GM23248 (cell line): ENCODE data around the gene TTLL1. TPM values are rescaled to one million over a fixed set of nuclear protein-coding genes. Genes with fewer than 3 reads are reported as not detected.
A peak's percentile ranks its signal among the peaks of the same experiment; 100 is the strongest.

Experiments
- DNase-seq: peaks from one replicate; pipeline ENCODE4 v3.0.0-alpha.2; 2015
- H2AFZ ChIP-seq: fragments of 200-600 bp; sonication (generic); 2 replicates; pipeline ENCODE4 v1.6.1; 2016; ENCODE audit warnings: antibody characterized with exemption
- H3F3A ChIP-seq: fragments of 200-600 bp; sonication (generic); 2 replicates; pipeline ENCODE4 v1.6.1; 2016; ENCODE audit warnings: mild to moderate bottlenecking, antibody characterized with exemption, mixed run types; ENCODE audit not compliant: insufficient read depth
- H3K27ac ChIP-seq: fragments of 200-600 bp; sonication (generic); 2 replicates; pipeline ENCODE4 v1.5.1; 2016; ENCODE audit warnings: mild to moderate bottlenecking
- H3K27me3 ChIP-seq: fragments of 200-600 bp; sonication (generic); replicated peaks from 2 replicates; pipeline ENCODE4 v1.6.1; 2016; ENCODE audit warnings: mild to moderate bottlenecking; ENCODE audit not compliant: insufficient read depth
- H3K36me3 ChIP-seq: fragments of 200-600 bp; sonication (generic); 2 replicates; pipeline ENCODE4 v1.6.1; 2016; ENCODE audit warnings: low read depth, mild to moderate bottlenecking
- H3K4me1 ChIP-seq: fragments of 200-600 bp; sonication (generic); 2 replicates; pipeline ENCODE4 v1.6.1; 2016; ENCODE audit warnings: mild to moderate bottlenecking; ENCODE audit not compliant: insufficient read depth
- H3K4me2 ChIP-seq: fragments of 200-600 bp; sonication (generic); one replicate; pipeline ENCODE4 v1.6.1; 2016; ENCODE audit warnings: mild to moderate bottlenecking; ENCODE audit not compliant: unreplicated experiment
- H3K4me3 ChIP-seq: fragments of 200-600 bp; sonication (generic); 2 replicates; pipeline ENCODE4 v1.5.1; 2016; ENCODE audit warnings: mild to moderate bottlenecking
- H3K79me2 ChIP-seq: fragments of 200-600 bp; sonication (generic); 2 replicates; pipeline ENCODE4 v1.6.1; 2016; ENCODE audit warnings: mild to moderate bottlenecking; ENCODE audit not compliant: insufficient read depth
- H3K9ac ChIP-seq: fragments of 200-600 bp; sonication (generic); 2 replicates; pipeline ENCODE4 v1.6.1; 2016; ENCODE audit warnings: mild to moderate bottlenecking
- H3K9me2 ChIP-seq: fragments of 200-600 bp; sonication (generic); 2 replicates; pipeline ENCODE4 v1.6.1; 2016; ENCODE audit warnings: mixed run types, mild to moderate bottlenecking, moderate library complexity; ENCODE audit not compliant: insufficient read depth
- H3K9me3 ChIP-seq: fragments of 200-600 bp; sonication (generic); one replicate; pipeline ENCODE4 v1.6.1; 2017; ENCODE audit warnings: low read depth
- H4K20me1 ChIP-seq: fragments of 200-600 bp; sonication (generic); 2 replicates; pipeline ENCODE4 v1.6.0; 2016; ENCODE audit not compliant: insufficient read depth
- EZH2 ChIP-seq: fragments of 200-600 bp; sonication (generic); IDR thresholded peaks from 2 replicates; pipeline ENCODE4 v1.6.1; 2018; ENCODE audit warnings: antibody characterized with exemption, mild to moderate bottlenecking; ENCODE audit not compliant: insufficient read depth, poor library complexity, severe bottlenecking
- EZH2phosphoT487 ChIP-seq: fragments of 200-600 bp; sonication (generic); IDR thresholded peaks from 2 replicates; pipeline ENCODE4 v1.6.1; 2018; ENCODE audit warnings: antibody characterized with exemption, moderate library complexity, mild to moderate bottlenecking, low read depth; ENCODE audit not compliant: insufficient read depth
- WGBS, 2 experiments: methylation state at CpG; one replicate each; pipeline ENCODE4 v1.1.6; 2015 to 2017; ENCODE audit warnings: low lambda C conversion rate in 2 of 2, low coverage in 1 of 2; ENCODE audit errors: missing lambda C conversion rate in 2 of 2; 5-methylcytosine and 5-hydroxymethylcytosine counted together
- in situ Hi-C: fragments of 300-500 bp; cut with MboI; formaldehyde crosslinking; loops from 2 replicates; pipeline ENCODE4 v1.15.0; 2020
- polyA plus RNA-seq: library from polyadenylated mRNA; unstranded; fragments of >200 nt; fragmentation: Nextera tagmentation; extraction: Ambion mirVana; gene quantifications from 2 replicates; pipeline ENCODE4 v1.2.1, GENCODE V29; 2016
- total RNA-seq: library from RNA; depleted of rRNA; stranded (reverse); fragments of >200 nt; shearing (Covaris generic); gene quantifications from 2 replicates; pipeline ENCODE4 v1.2.3, GENCODE V29; 2014

Gene TTLL1
- total and polyA plus RNA-seq, 2 experiments from 2014 or later, result 16.0 to 18.5 TPM

DNA sequence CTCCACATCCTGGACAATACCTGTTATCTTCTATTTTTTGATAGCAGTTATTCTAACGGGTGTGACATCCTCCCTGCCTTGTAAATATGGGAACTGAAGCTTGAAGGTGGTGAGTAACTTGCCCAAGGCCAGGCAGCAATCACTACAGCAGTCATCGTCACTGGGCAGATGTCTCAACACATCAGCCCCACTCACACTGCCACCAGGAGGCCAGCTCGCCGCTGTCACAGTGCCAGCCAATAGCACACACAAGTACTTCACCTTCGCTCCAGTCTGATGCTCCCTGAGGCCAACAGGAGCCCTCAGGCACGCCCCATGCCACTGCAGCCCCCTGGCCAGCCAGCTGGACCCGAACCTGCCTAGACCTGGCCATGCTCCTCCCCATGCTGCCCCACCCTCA is 4.9 kb upstream of the TTLL1 start:
- DNase-seq, result peak; percentile 71
- Histone ChIP-seq H3K4me1 (no peaks in the 10 kb centered on the region), H3K9ac (no peak overlapping the region), H3K4me3 (no peak overlapping the region), H3K9me3 (no peaks in the 10 kb centered on the region), H4K20me1 (no peaks in the 10 kb centered on the region), H3F3A (no peaks in the 10 kb centered on the region), H3K79me2 (no peaks in the 10 kb centered on the region), H3K36me3 (no peaks in the 10 kb centered on the region), H3K4me2 (no peak overlapping the region), H3K27ac (no peak overlapping the region), H3K27me3 (no peaks in the 10 kb centered on the region), H3K9me2 (no peaks in the 10 kb centered on the region), H2AFZ (no peak overlapping the region)
- 35 to 37% methylated on average over 7 of the region's 7 CpGs for WGBS, 2 experiments
- no peak for TF ChIP-seq EZH2
- no peak for TF ChIP-seq EZH2phosphoT487
- in situ Hi-C loops, result no loop called here

DNA sequence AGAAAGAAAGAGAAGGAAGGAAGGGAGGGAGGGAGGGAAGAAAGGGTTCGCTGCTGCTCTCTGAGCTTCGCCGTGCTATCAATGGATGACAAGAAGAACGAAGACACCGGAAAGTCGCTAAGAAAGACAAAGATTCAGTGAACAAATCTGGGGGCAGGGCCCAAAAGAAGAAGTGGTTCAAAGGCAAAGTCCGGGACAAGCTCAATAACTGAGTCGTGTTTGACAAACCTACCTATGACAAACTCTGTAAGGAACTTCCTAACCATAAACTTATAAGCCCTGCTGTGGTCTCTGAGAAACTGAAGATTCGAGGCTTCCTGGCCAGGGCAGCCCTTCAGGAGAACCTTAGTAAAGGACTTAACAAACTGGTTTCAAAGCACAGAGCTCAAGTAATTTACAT is 2.9 kb upstream of the TTLL1 start:
- in situ Hi-C loops, result no loop called here
- Histone ChIP-seq H2AFZ (no peak overlapping the region), H3K36me3 (no peaks in the 10 kb centered on the region), H3K27me3 (no peaks in the 10 kb centered on the region), H3K4me2 (no peak overlapping the region), H3K27ac (no peak overlapping the region), H3F3A (no peaks in the 10 kb centered on the region), H3K9me3 (no peaks in the 10 kb centered on the region), H3K4me1 (no peaks in the 10 kb centered on the region), H3K4me3 (no peak overlapping the region), H3K79me2 (no peaks in the 10 kb centered on the region), H4K20me1 (no peaks in the 10 kb centered on the region), H3K9ac (no peak overlapping the region), H3K9me2 (no peaks in the 10 kb centered on the region)
- DNase-seq, result no peak
- 74 to 75% methylated on average over 6 to 9 of the region's 9 CpGs for WGBS, 2 experiments
- TF ChIP-seq EZH2phosphoT487 (no peak), EZH2 (no peak)

DNA sequence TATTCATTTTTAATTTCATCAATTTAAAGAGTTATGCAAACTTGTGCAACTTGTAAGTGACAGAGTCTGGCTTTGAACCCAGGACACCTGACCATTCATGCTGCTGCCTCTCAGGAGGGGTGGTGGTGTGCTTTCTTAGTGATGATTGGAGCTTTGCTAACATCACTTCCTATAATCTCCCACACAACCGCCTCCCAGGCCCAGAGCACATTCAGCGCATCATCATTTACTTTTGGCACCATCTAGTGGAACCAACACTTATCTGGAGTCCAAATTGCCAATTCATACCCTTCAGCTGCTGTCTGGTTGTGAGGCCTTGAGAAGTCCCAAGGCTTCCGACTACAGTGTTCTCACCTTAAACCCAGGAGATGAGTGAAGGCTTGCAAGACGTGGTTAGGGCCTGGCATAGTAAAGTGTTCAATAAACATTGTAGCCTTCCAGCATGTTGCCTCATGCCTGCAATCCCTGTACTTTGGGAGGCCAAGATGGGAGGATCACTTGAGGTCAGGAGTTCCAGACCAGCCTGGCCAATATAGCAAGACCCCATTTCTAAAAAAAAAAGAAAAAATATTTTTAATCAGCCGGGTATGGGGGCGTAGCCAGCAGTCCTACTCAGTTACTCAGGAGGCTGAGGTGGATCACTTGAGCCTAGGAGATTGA is 1.1 kb upstream of the TTLL1 start:
- H3K27ac ChIP-seq, result peak overlapping the region; percentile 64
- 10 to 13% methylated on average over 6 of the region's 6 CpGs for WGBS, 2 experiments
- no peaks in the 10 kb centered on the region for H3K9me2 ChIP-seq
- in situ Hi-C loops, result no loop called here
- no peak overlapping the region for H2AFZ ChIP-seq
- no peak overlapping the region for H3K9ac ChIP-seq
- H3K27me3 ChIP-seq, result no peaks in the 10 kb centered on the region
- H3K4me1 ChIP-seq, result no peaks in the 10 kb centered on the region
- H3F3A ChIP-seq, result no peaks in the 10 kb centered on the region
- no peak for TF ChIP-seq EZH2phosphoT487
- TF ChIP-seq EZH2, result no peak
- no peaks in the 10 kb centered on the region for H3K79me2 ChIP-seq
- H4K20me1 ChIP-seq, result no peaks in the 10 kb centered on the region
- DNase-seq, result peak; percentile 95
- peak overlapping the region; percentile 81 for H3K4me2 ChIP-seq
- no peak overlapping the region for H3K4me3 ChIP-seq
- no peaks in the 10 kb centered on the region for H3K9me3 ChIP-seq
- no peaks in the 10 kb centered on the region for H3K36me3 ChIP-seq

DNA sequence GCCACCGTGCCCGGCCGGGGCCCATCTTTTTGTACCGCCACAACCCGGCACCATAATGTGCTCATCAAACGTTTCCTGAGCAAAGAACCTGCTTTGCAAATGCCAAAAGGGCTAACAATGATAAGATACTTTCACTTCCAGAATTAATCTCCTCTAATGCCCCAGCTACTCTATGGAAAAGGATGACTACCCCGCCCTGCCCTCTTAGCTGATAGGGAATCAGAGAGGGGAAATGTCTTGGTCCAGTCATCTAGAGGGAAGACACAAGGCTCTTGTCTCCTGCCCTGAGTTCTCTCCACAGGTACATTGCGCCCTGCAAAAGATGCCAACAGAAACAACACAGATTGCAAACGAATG is 586 bp downstream of the TTLL1 start:
- Histone ChIP-seq H2AFZ (peak overlapping the region; percentile 96), H3K9me2 (no peaks in the 10 kb centered on the region), H3K27me3 (no peaks in the 10 kb centered on the region), H3K4me3 (peak overlapping the region; percentile 92), H4K20me1 (no peaks in the 10 kb centered on the region), H3K79me2 (no peaks in the 10 kb centered on the region), H3K27ac (peak overlapping the region; percentile 64), H3K4me2 (peak overlapping the region; percentile 99), H3K36me3 (no peaks in the 10 kb centered on the region), H3K9me3 (no peaks in the 10 kb centered on the region), H3K9ac (peak overlapping the region; percentile 84), H3K4me1 (no peaks in the 10 kb centered on the region), H3F3A (no peaks in the 10 kb centered on the region)
- WGBS, 2 experiments, result 43 to 48% methylated on average over 9 of the region's 9 CpGs
- DNase-seq, result peak; percentile 42
- in situ Hi-C loops, result no loop called here
- TF ChIP-seq EZH2phosphoT487, result no peak
- TF ChIP-seq EZH2, result no peak
